K562 (cell line): Measurements from ENCODE around the gene GEMIN7. TPM values are rescaled to one million over a fixed set of nuclear protein-coding genes. Genes with fewer than 3 reads are reported as not detected.

Source experiments
- ATAC-seq: fragments of 200-7000 bp; cut with Tn5 transposase; 3 replicates; pipeline ENCODE4 v1.9.1; 2020; ENCODE audit warnings: moderate library complexity
- Bru-seq: library from RNA; stranded (reverse); fragments of 400-500 nt; gene quantifications from one replicate; lab custom pipeline; 2021; lab: Mats Ljungman, UMichigan
- BruChase-seq, 2 experiments: library from RNA; stranded (reverse); fragments of 400-500 nt; gene quantifications; one replicate each; lab custom pipeline; 2021; lab: Mats Ljungman, UMichigan
- BruUV-seq: library from RNA; stranded (reverse); fragments of 400-500 nt; replicated peaks from 2 replicates; lab custom pipeline; 2021; lab: Mats Ljungman, UMichigan
- CTCF ChIA-PET: fragments of 300-600 bp; formaldehyde crosslinking; extraction: SDS; loops from one replicate; lab custom pipeline; 2021; ENCODE audit warnings: low intra/inter-chr PET ratio; lab: Yijun Ruan, JAX
- POLR2A ChIA-PET: fragments of 300-600, 350-650 bp; sonication (Branson Sonifier 250); formaldehyde crosslinking; extraction: SDS; loops from one replicate; lab custom pipeline; 2021; ENCODE audit warnings: antibody characterized with exemption, inconsistent platforms; lab: Yijun Ruan, JAX
- DNase-seq, 4 experiments: peaks; one replicate each; pipeline versions ENCODE4 v3.0.0 to v3.0.0-alpha.2; 2011 to 2018; ENCODE audit warnings: low spot score in 3 of 4, mixed read lengths in 3 of 4; ENCODE audit errors: extremely low read depth in 1 of 4
- FAIRE-seq: peaks from 2 replicates; lab custom pipeline; 2011; peaks lifted over from hg19 to GRCh38; lab: Jason Lieb, UNC
- H2AFZ ChIP-seq: 2 replicates; pipeline ENCODE4 v1.6.0; 2011; ENCODE audit warnings: low read depth, low read length, control low read depth, inconsistent platforms
- H3K27ac ChIP-seq: fragments of 200-600 bp; 3 replicates; pipeline ENCODE4 v1.8.0; 2011; ENCODE audit warnings: low read depth, mild to moderate bottlenecking, control low read depth, inconsistent platforms, low read length, moderate library complexity, mixed read lengths; ENCODE audit errors: extremely low read depth
- H3K27me3 ChIP-seq, 2 experiments: fragments of 300-600 bp in 1 of 2; 2 replicates in 1 of 2; 3 replicates in 1 of 2; pipeline versions ENCODE4 v1.6.0 to v1.8.0; 2011; ENCODE audit warnings: inconsistent platforms in 2 of 2, low read length in 2 of 2, mild to moderate bottlenecking in 1 of 2, mixed read lengths in 1 of 2, moderate library complexity in 1 of 2; ENCODE audit not compliant: control insufficient read depth in 2 of 2, insufficient read depth in 2 of 2
- H3K36me3 ChIP-seq: fragments of 300-600 bp; 3 replicates; pipeline ENCODE4 v1.8.0; 2011; ENCODE audit warnings: mild to moderate bottlenecking, low read length, inconsistent platforms; ENCODE audit not compliant: control insufficient read depth, insufficient read depth
- H3K4me1 ChIP-seq, 2 experiments: fragments of 200-600 bp in 1 of 2; replicated peaks in 1 of 2; 2 replicates in 1 of 2; 3 replicates in 1 of 2; pipeline versions ENCODE4 v1.5.1 to v1.8.0; 2011; ENCODE audit warnings: inconsistent platforms in 2 of 2, low read length in 2 of 2, mild to moderate bottlenecking in 1 of 2, mixed read lengths in 1 of 2, moderate library complexity in 1 of 2; ENCODE audit not compliant: control insufficient read depth in 2 of 2, insufficient read depth in 2 of 2
- H3K4me2 ChIP-seq: 2 replicates; pipeline ENCODE4 v1.6.1; 2011; ENCODE audit warnings: low read length, control low read depth, inconsistent platforms, mixed read lengths; ENCODE audit not compliant: insufficient read depth
- H3K4me3 ChIP-seq: fragments of 200-600 bp; sonication (generic), shearing (Covaris generic); 2 replicates; pipeline ENCODE4 v1.5.1; 2016; ENCODE audit warnings: control low read depth, inconsistent platforms
- H3K79me2 ChIP-seq: fragments of 200-600 bp; 3 replicates; pipeline ENCODE4 v1.8.0; 2011; ENCODE audit warnings: low read length, inconsistent platforms; ENCODE audit not compliant: control insufficient read depth, insufficient read depth
- H3K9ac ChIP-seq, 2 experiments: 2 replicates each; pipeline versions ENCODE4 v1.6.0 to v1.6.1; 2011; ENCODE audit warnings: low read depth in 2 of 2, low read length in 2 of 2, control low read depth in 1 of 2, inconsistent platforms in 1 of 2, mild to moderate bottlenecking in 1 of 2, mixed read lengths in 1 of 2; ENCODE audit not compliant: insufficient read depth in 1 of 2
- H3K9me1 ChIP-seq: one replicate; pipeline ENCODE4 v1.6.0; 2011; ENCODE audit warnings: inconsistent platforms, mild to moderate bottlenecking, low read length, moderate library complexity; ENCODE audit not compliant: control insufficient read depth, insufficient read depth
- H3K9me3 ChIP-seq: replicated peaks from 2 replicates; pipeline ENCODE4 v1.5.1; 2011; ENCODE audit warnings: low read depth, low read length, inconsistent platforms; ENCODE audit not compliant: control insufficient read depth, insufficient read depth
- H4K20me1 ChIP-seq: replicated peaks from 2 replicates; pipeline ENCODE4 v1.6.1; 2011; ENCODE audit warnings: low read length, inconsistent platforms, mixed read lengths; ENCODE audit not compliant: control insufficient read depth, insufficient read depth
- TAF1 ChIP-seq: IDR thresholded peaks from 2 replicates; pipeline ENCODE4 v1.6.1; 2011; ENCODE audit warnings: mild to moderate bottlenecking, low read length, moderate library complexity; ENCODE audit not compliant: insufficient read depth, control insufficient read depth, severe bottlenecking; ENCODE audit errors: extremely low read depth
- ZSCAN32 ChIP-seq: fragments of 450-650 bp; formaldehyde crosslinking; IDR thresholded peaks from 2 replicates; pipeline ENCODE4 v1.4.0; 2020; ENCODE audit warnings: mild to moderate bottlenecking, moderate library complexity
- WGBS: fragments of 100-300 bp; shearing (Covaris generic); methylation state at CpG from one replicate; pipeline ENCODE4 v1.1.6; 2016; ENCODE audit warnings: low coverage, mixed read lengths; ENCODE audit not compliant: insufficient coverage; ENCODE audit errors: missing lambda C conversion rate; 5-methylcytosine and 5-hydroxymethylcytosine counted together
- in situ Hi-C: fragments of 300-500 bp; cut with MboI; formaldehyde crosslinking; loops from 4 replicates; pipeline ENCODE4 v1.15.0; 2018; ENCODE audit warnings: inconsistent platforms, mixed read lengths
- intact Hi-C: fragments of 100-400 bp; cut with micrococcal nuclease; formaldehyde crosslinking; loops from 2 replicates; pipeline ENCODE4 v1.14.2; 2022
- long read RNA-seq, 3 experiments: library from polyadenylated mRNA in 2 of 3; library from RNA in 1 of 3; unstranded in 2 of 3; stranded (forward) in 1 of 3; transcript quantifications; one replicate each; pipeline ENCODE4 v2.0.0, GENCODE V29; 2019 to 2022
- polyA minus RNA-seq, 3 experiments: library from RNA; depleted of rRNA, polyadenylated mRNA; stranded (reverse); fragments of >200 nt; gene quantifications; 2 replicates each; pipeline ENCODE4 v1.2.3, GENCODE V29; 2011
- polyA plus RNA-seq, 8 experiments: library from polyadenylated mRNA; depleted of rRNA in 4 of 8; stranded (reverse) in 5 of 8; unstranded in 3 of 8; fragments of >200 nt; fragmentation: Nextera tagmentation in 2 of 8; fragmentation: Illumina TruSeq in 1 of 8; extraction: Ambion mirVana in 2 of 8; extraction: Trizol in 1 of 8; gene quantifications; 2 replicates each; pipeline versions ENCODE4 v1.2.1 to v1.2.3, GENCODE V29; 2011 to 2014; ENCODE audit warnings: inconsistent platforms in 1 of 8, missing spikeins in 1 of 8
- total RNA-seq, 7 experiments: library from RNA; depleted of rRNA in 6 of 7; stranded (reverse); fragments of >200 nt in 6 of 7; fragmentation: Illumina TruSeq in 2 of 7; extraction: Trizol in 2 of 7; gene quantifications; 2 replicates each; pipeline versions ENCODE4 v1.2.1 to v1.2.3, GENCODE V29; 2011 to 2021; ENCODE audit warnings: low replicate concordance in 1 of 7

Gene GEMIN7, protein sequence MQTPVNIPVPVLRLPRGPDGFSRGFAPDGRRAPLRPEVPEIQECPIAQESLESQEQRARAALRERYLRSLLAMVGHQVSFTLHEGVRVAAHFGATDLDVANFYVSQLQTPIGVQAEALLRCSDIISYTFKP
- total RNA-seq (2011; cell fraction: chromatin; rRNA removed; ENCODE audit: low replicate concordance), result 22.7 and 62.8 TPM in 2 replicates
- 37.2 and 43.2 TPM in 2 replicates for total RNA-seq (2011; cell fraction: nucleolus; rRNA removed)
- total RNA-seq (2011; cell fraction: nucleoplasm; rRNA removed), result 26.5 and 32.7 TPM in 2 replicates
- total RNA-seq (2014; rRNA removed) (54.9 and 62.7 TPM in 2 replicates), total RNA-seq (2014; rRNA removed; fragmentation: Illumina TruSeq; extraction: Trizol) (31.3 and 33.0 TPM in 2 replicates), total RNA-seq (2015; rRNA removed; fragmentation: Illumina TruSeq; extraction: Trizol) (39.5 and 42.3 TPM in 2 replicates), total RNA-seq (2021) (60.7 and 62.6 TPM in 2 replicates), polyA plus RNA-seq (2011; rRNA removed) (23.1 and 32.5 TPM in 2 replicates), polyA plus RNA-seq (2014; fragmentation: Illumina TruSeq; extraction: Trizol) (32.6 and 50.6 TPM in 2 replicates), polyA plus RNA-seq (2014; fragmentation: Nextera tagmentation; extraction: Ambion mirVana) (100 to 1,000 TPM in 1 of 2 experiments, 10 to 100 TPM in 1; 84.9 to 124 TPM), polyA plus RNA-seq (2014; rRNA removed) (49.6 and 57.5 TPM in 2 replicates), polyA minus RNA-seq (2011; rRNA and poly(A)+ RNA removed) (5.7 and 7.6 TPM in 2 replicates), Bru-seq, nascent RNA (percentile 81 among the genes with signal in this experiment), BruChase-seq, experiment 1, labeled RNA remaining after a 2-hour chase (percentile 78 among the genes with signal in this experiment), BruChase-seq, experiment 2, labeled RNA remaining after a 6-hour chase (percentile 72 among the genes with signal in this experiment)
- polyA plus RNA-seq (2011; cell fraction: cytosol; rRNA removed), result 41.8 and 86.0 TPM in 2 replicates
- 34.9 and 43.7 TPM in 2 replicates for polyA plus RNA-seq (2011; cell fraction: nucleus; rRNA removed)
- 41.3 and 54.9 TPM in 2 replicates for polyA plus RNA-seq (2012)
- 17.8 and 23.9 TPM in 2 replicates for polyA minus RNA-seq (2011; cell fraction: cytosol; rRNA and poly(A)+ RNA removed)
- polyA minus RNA-seq (2011; cell fraction: nucleus; rRNA and poly(A)+ RNA removed), result 7.9 and 11.3 TPM in 2 replicates
- long read RNA-seq, experiment 1, transcript GEMIN7-201 (3 exons, 1,657 nt), result minor isoform, 16 of 101 reads
- long read RNA-seq, experiment 1, transcript GEMIN7-203 (2 exons, 848 nt), result major isoform, 27 of 101 reads
- long read RNA-seq, experiment 1, transcript GEMIN7-204 (3 exons, 576 nt), result minor isoform, 20 of 101 reads
- long read RNA-seq, experiment 1, transcript GEMIN7-202 (2 exons, 716 nt), result minor isoform, 25 of 101 reads
- long read RNA-seq, experiment 1, partial matches to known transcripts, result 8 of 101 reads
- long read RNA-seq, experiment 1, other reads (novel, unspliced or antisense), result 5 of 101 reads
- long read RNA-seq, experiment 2, transcript GEMIN7-201 (3 exons, 1,657 nt), result major isoform, 18 of 64 reads
- long read RNA-seq, experiment 2, transcript GEMIN7-202 (2 exons, 716 nt), result minor isoform, 13 of 64 reads
- long read RNA-seq, experiment 2, transcript GEMIN7-203 (2 exons, 848 nt), result minor isoform, 5 of 64 reads
- long read RNA-seq, experiment 2, partial matches to known transcripts, result 26 of 64 reads
- long read RNA-seq, experiment 2, other reads (novel, unspliced or antisense), result 0 of 64 reads
- long read RNA-seq, experiment 3, transcript GEMIN7-202 (2 exons, 716 nt), result minor isoform, 11 of 71 reads
- long read RNA-seq, experiment 3, transcript GEMIN7-204 (3 exons, 576 nt), result minor isoform, 7 of 71 reads
- long read RNA-seq, experiment 3, transcript GEMIN7-203 (2 exons, 848 nt), result major isoform, 19 of 71 reads
- long read RNA-seq, experiment 3, transcript GEMIN7-201 (3 exons, 1,657 nt), result major isoform, 19 of 71 reads
- long read RNA-seq, experiment 3, partial matches to known transcripts, result 6 of 71 reads
- long read RNA-seq, experiment 3, other reads (novel, unspliced or antisense), result 9 of 71 reads

DNA sequence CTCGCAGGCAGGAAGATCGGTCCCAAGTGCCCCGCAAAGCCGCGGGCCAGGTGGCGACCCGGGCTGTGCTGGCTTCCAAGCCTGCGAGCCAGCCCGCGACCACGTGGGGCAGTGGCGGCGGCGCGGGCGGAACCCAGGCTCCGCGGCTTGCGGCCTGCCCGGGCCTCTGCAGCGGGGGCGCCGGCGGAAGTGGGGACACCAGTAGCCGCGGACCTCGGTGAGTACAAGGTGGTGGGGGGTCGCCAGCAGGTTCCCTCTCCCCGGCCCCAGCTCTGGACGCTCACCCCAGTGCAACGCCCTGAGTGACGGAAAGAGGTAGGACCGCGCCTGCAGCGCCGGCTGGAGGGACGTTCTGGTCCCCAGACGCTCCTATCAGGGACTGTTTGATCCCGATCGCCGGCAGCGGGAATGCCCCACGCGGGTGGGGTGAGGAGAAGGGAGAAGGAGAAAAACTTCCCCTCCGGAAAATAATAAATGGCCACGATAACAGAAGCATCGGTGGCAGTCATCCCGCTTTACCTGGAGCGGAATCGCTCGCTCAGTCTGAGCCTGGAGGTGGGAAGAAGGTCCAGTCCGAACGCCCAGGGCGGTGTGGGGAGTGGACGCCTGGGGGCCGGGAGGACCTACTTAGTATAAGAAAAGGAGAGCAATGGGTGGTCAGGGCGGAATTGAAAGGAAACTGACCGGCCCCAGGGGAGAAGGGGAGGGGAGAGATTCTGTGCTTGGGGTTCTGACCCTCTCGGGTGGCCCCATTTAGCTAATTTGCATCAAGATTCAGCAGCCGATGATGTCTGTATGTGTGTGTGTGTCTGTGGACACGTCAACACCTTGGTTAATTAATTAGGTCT is at the start of gene GEMIN7:
Gene GEMIN7 (plus strand): TSS at position 198 of the 848 bp plus-strand sequence. CDS start 10,855 bp downstream, outside the sequence.
- intact Hi-C loops (no loop called here), in situ Hi-C loops (no loop called here)
- peak; percentile 85 to 89 (median 88) for DNase-seq
- no peaks in the 10 kb centered on the region for H3K9me3 ChIP-seq
- peak within 1 kb of the TSS; percentile 89 for H3K4me2 ChIP-seq
- H3K9me1 ChIP-seq, result no peaks in the 10 kb centered on the region
- BruUV-seq, result TSS peak; percentile 75
- no peaks in the 10 kb centered on the region for H3K27me3 ChIP-seq
- H3K79me2 ChIP-seq, result peaks cover 71% of the 10 kb centered on the region
- peak within 1 kb of the TSS; percentile 97 to 100 for H3K9ac ChIP-seq
- peak within 1 kb of the TSS; percentile 95 for H2AFZ ChIP-seq
- under 1% methylated on average over 36 of the region's 61 CpGs for WGBS
- ChIA-PET CTCF (interaction anchor here (0.6 kb wide), 1 partner anchor 100 kb away, joined by 3 read pairs; no protein-coding TSS in a partner anchor), POLR2A (interaction anchor here (0.8 to 1.4 kb wide), 4 partner anchors 12 to 426 kb away, joined by 3 to 5 read pairs (median 4); no protein-coding TSS in a partner anchor)
- FAIRE-seq, result peak; percentile 54
- H4K20me1 ChIP-seq, result peaks cover 1% of the 10 kb centered on the region; the same call in 1 of the 2 replicates
- peak within 1 kb of the TSS; percentile 90 for H3K27ac ChIP-seq
- peaks cover 34% of the 10 kb centered on the region; the same call in 2 of the 3 replicates for H3K36me3 ChIP-seq
- peaks cover 25 to 52% of the 10 kb centered on the region in 2 experiments for H3K4me1 ChIP-seq
- peak within 1 kb of the TSS; percentile 92 for H3K4me3 ChIP-seq
- peak; percentile 70 for ATAC-seq
- TF ChIP-seq ZSCAN32 (CRISPR knock-in tag) (peak; percentile 37; the same call in 1 of the 2 replicates), TAF1 (peak; percentile 99)
